Mucosa of stomach (tissue), 1 donor: ENCODE results near the gene TRAK2.

Source experiments
- H3K27me3 ChIP-seq: one replicate; pipeline ENCODE4 v1.7.0; 2013; ENCODE audit warnings: mild to moderate bottlenecking, low read length; ENCODE audit not compliant: control insufficient read depth, insufficient read depth
- H3K36me3 ChIP-seq: one replicate; pipeline ENCODE4 v1.7.0; 2013; ENCODE audit warnings: low read length; ENCODE audit not compliant: control insufficient read depth, insufficient read depth
- H3K4me1 ChIP-seq: one replicate; pipeline ENCODE4 v1.7.0; 2013; ENCODE audit warnings: mild to moderate bottlenecking, low read length; ENCODE audit not compliant: control insufficient read depth, insufficient read depth
- H3K4me3 ChIP-seq: one replicate; pipeline ENCODE4 v1.7.0; 2013; ENCODE audit warnings: low read length
- H3K9ac ChIP-seq: one replicate; pipeline ENCODE4 v1.7.0; 2013; ENCODE audit warnings: mild to moderate bottlenecking, low read length, moderate library complexity
- H3K9me3 ChIP-seq: one replicate; pipeline ENCODE4 v1.7.0; 2013; ENCODE audit warnings: mild to moderate bottlenecking, low read length, moderate library complexity; ENCODE audit not compliant: control insufficient read depth
- donor health status: Pancreatic carcinoma.

The TRAK2 gene

GRCh38 chr2:201347138-201347537 lies 104.1 kb downstream of the TRAK2 start:
- Histone ChIP-seq H3K36me3 (no peaks in the 10 kb centered on the region), H3K9me3 (no peaks in the 10 kb centered on the region), H3K4me1 (no peaks in the 10 kb centered on the region), H3K4me3 (no peak overlapping the region), H3K27me3 (no peaks in the 10 kb centered on the region), H3K9ac (no peak overlapping the region)

GRCh38 chr2:201345625-201346213 lies 105.5 kb downstream of the TRAK2 start:
- Histone ChIP-seq H3K9me3 (no peaks in the 10 kb centered on the region), H3K36me3 (no peaks in the 10 kb centered on the region), H3K4me3 (no peak overlapping the region), H3K9ac (no peak overlapping the region), H3K27me3 (no peaks in the 10 kb centered on the region), H3K4me1 (no peaks in the 10 kb centered on the region)

- H3K9ac ChIP-seq, result no peak overlapping the region
- H3K36me3 ChIP-seq, result no peaks in the 10 kb centered on the region
- H3K27me3 ChIP-seq, result no peaks in the 10 kb centered on the region
- H3K4me1 ChIP-seq, result no peaks in the 10 kb centered on the region
- H3K9me3 ChIP-seq, result no peaks in the 10 kb centered on the region
- no peak overlapping the region for H3K4me3 ChIP-seq
These were observed 106.4 kb downstream of the TRAK2 start for GRCh38 chr2:201344663-201345366.

- Histone ChIP-seq H3K4me3 (no peak overlapping the region), H3K27me3 (no peaks in the 10 kb centered on the region), H3K4me1 (no peaks in the 10 kb centered on the region), H3K9me3 (no peaks in the 10 kb centered on the region), H3K9ac (no peak overlapping the region), H3K36me3 (no peaks in the 10 kb centered on the region)
These were observed 107.7 kb downstream of the TRAK2 start for GRCh38 chr2:201343559-201343958.

DNA sequence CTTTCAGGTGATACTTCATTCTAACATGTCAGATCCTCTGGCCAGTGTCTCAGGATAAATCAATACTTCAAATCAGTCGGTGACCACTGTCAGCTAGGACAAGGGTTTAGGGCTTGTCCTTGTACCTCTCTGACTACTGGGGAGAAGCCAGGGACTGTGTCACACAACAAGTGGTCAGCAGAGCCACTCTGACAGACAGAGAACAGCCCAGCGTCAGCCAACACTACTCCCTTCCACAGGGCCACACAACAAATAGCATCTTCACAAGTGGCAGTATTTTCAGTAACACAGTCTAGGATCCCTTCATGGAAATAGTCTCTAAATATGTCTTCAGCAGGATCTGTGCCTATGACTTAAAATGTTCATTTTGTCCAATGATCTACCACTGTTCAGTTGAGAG lies 108.3 kb downstream of the TRAK2 start:
- Histone ChIP-seq H3K36me3 (no peaks in the 10 kb centered on the region), H3K27me3 (no peaks in the 10 kb centered on the region), H3K9ac (no peak overlapping the region), H3K4me3 (no peak overlapping the region), H3K4me1 (no peaks in the 10 kb centered on the region), H3K9me3 (no peaks in the 10 kb centered on the region)

DNA sequence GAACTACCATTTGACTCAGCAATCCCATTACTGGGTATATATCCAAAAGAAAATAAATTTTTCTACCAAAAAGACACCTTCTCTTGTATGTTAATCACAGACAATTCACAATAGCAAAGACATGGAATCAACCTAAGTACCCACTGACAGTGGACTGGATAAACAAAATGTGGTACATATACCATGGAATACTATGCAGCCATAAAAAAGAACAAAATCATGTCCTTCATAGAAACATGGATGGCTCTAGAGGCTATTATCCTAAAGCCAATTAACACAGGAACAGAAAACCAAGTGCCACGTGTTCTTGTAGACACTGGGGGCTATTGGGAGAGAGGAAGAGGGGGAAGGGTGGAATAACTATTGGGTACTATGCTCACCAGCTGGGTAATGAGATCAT lies 121.8 kb downstream of the TRAK2 start:
- Histone ChIP-seq H3K9me3 (no peaks in the 10 kb centered on the region), H3K4me3 (no peak overlapping the region), H3K36me3 (no peaks in the 10 kb centered on the region), H3K9ac (no peak overlapping the region), H3K27me3 (no peaks in the 10 kb centered on the region), H3K4me1 (no peaks in the 10 kb centered on the region)

DNA sequence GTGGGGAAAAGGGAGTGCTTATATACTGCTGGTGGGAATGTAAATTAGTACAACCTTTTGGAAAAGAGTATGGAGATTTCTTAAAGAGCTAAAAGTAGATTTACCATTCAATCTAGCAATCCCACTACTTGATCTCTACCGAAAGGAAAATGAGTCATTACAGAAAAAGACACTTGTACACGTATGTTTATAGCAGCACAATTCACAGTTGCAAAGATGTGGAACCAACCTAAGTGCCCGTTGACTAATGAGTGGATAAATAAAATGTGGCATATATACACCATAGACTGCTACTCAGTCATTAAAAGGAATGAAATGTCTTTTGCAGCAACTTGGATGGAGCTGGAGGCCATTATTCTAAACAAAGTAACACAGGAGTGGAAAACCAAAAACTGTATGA lies 123.6 kb downstream of the TRAK2 start:
- Histone ChIP-seq H3K9me3 (no peaks in the 10 kb centered on the region), H3K9ac (no peak overlapping the region), H3K27me3 (no peaks in the 10 kb centered on the region), H3K36me3 (no peaks in the 10 kb centered on the region), H3K4me3 (no peak overlapping the region), H3K4me1 (no peaks in the 10 kb centered on the region)
